Mesendoderm (in vitro differentiated cells): ENCODE data around the gene SRGAP2C.
"Not testable (repeated sequence)": the region's sequence is repeated elsewhere in the genome, so short reads cannot be mapped to it uniquely, and the experiment has no call there.

Source experiments
- DNase-seq: peaks from one replicate; pipeline ENCODE4 v3.0.0; 2013
- H2AK5ac ChIP-seq: 2 replicates; pipeline ENCODE4 v1.6.1; 2013; ENCODE audit warnings: low read length, inconsistent platforms
- H2BK120ac ChIP-seq: 2 replicates; pipeline ENCODE4 v1.6.1; 2013; ENCODE audit warnings: low read depth, mild to moderate bottlenecking, low read length, moderate library complexity, mixed read lengths
- H2BK15ac ChIP-seq: replicated peaks from 2 replicates; pipeline ENCODE4 v1.6.1; 2013; ENCODE audit warnings: low read depth, mild to moderate bottlenecking, moderate library complexity
- H2BK5ac ChIP-seq: 2 replicates; pipeline ENCODE4 v1.6.1; 2013; ENCODE audit warnings: low read length, inconsistent platforms
- H3K18ac ChIP-seq: 2 replicates; pipeline ENCODE4 v1.6.1; 2013; ENCODE audit warnings: mild to moderate bottlenecking, low read length, mixed read lengths
- H3K23ac ChIP-seq: one replicate; pipeline ENCODE4 v1.6.1; 2013; ENCODE audit warnings: low read length
- H3K27ac ChIP-seq: 2 replicates; pipeline ENCODE4 v1.5.1; 2013; ENCODE audit warnings: low read depth, mild to moderate bottlenecking, inconsistent platforms, low read length, moderate library complexity
- H3K27me3 ChIP-seq: 2 replicates; pipeline ENCODE4 v1.6.1; 2013; ENCODE audit warnings: low read length, control low read depth, mild to moderate bottlenecking, inconsistent platforms; ENCODE audit not compliant: insufficient read depth, poor library complexity
- H3K36me3 ChIP-seq: 2 replicates; pipeline ENCODE4 v1.6.1; 2013; ENCODE audit warnings: low read length, inconsistent platforms; ENCODE audit not compliant: control insufficient read depth, insufficient read depth
- H3K4ac ChIP-seq: one replicate; pipeline ENCODE4 v1.6.1; 2013; ENCODE audit warnings: low read depth, mild to moderate bottlenecking, low read length, moderate library complexity
- H3K4me1 ChIP-seq: 2 replicates; pipeline ENCODE4 v1.6.1; 2013; ENCODE audit warnings: low read depth, low read length, inconsistent platforms; ENCODE audit not compliant: control insufficient read depth
- H3K4me2 ChIP-seq: 2 replicates; pipeline ENCODE4 v1.6.1; 2013; ENCODE audit warnings: low read length
- H3K4me3 ChIP-seq: 2 replicates; pipeline ENCODE4 v1.5.1; 2013; ENCODE audit warnings: mild to moderate bottlenecking, low read length
- H3K56ac ChIP-seq: one replicate; pipeline ENCODE4 v1.6.1; 2013; ENCODE audit warnings: low read length
- H3K79me1 ChIP-seq: 2 replicates; pipeline ENCODE4 v1.6.1; 2013; ENCODE audit warnings: low read length, inconsistent platforms
- H3K79me2 ChIP-seq: 2 replicates; pipeline ENCODE4 v1.6.1; 2013; ENCODE audit warnings: mild to moderate bottlenecking, low read length; ENCODE audit not compliant: control insufficient read depth, insufficient read depth
- H3K9ac ChIP-seq: 2 replicates; pipeline ENCODE4 v1.6.1; 2013; ENCODE audit warnings: low read length, inconsistent platforms
- H4K5ac ChIP-seq: one replicate; pipeline ENCODE4 v1.6.1; 2013; ENCODE audit warnings: low read length
- H4K8ac ChIP-seq: one replicate; pipeline ENCODE4 v1.6.1; 2013; ENCODE audit warnings: low read depth, mild to moderate bottlenecking, control low read depth, low read length, moderate library complexity
- WGBS: extraction: QIAGEN DNeasy Blood & Tissue Kit; methylation state at CpG from one replicate; pipeline ENCODE4 v1.1.7; 2013; ENCODE audit warnings: low lambda C conversion rate, missing lambda C conversion rate; ENCODE audit not compliant: insufficient coverage; ENCODE audit errors: extremely low coverage; 5-methylcytosine and 5-hydroxymethylcytosine counted together

Gene SRGAP2C

GRCh38 chr1:121343311-121343906 lies 158.6 kb downstream of the SRGAP2C start:
- WGBS: no CpG with 5 or more reads among the region's 3 CpGs
- not testable (repeated sequence) for H3K36me3 ChIP-seq, H3K4me3 ChIP-seq, H4K8ac ChIP-seq, H3K27ac ChIP-seq, H3K4me1 ChIP-seq, H3K23ac ChIP-seq, H3K79me1 ChIP-seq, H3K9ac ChIP-seq, H3K27me3 ChIP-seq, H3K4me2 ChIP-seq, H2BK5ac ChIP-seq, H3K18ac ChIP-seq, DNase-seq, H3K56ac ChIP-seq, H3K4ac ChIP-seq, H2AK5ac ChIP-seq, H3K79me2 ChIP-seq, H2BK15ac ChIP-seq, H2BK120ac ChIP-seq, H4K5ac ChIP-seq

- not testable (repeated sequence) for H4K5ac ChIP-seq, H3K9ac ChIP-seq, H3K4me1 ChIP-seq, H3K4me3 ChIP-seq, H3K27me3 ChIP-seq, H3K79me1 ChIP-seq, H3K4ac ChIP-seq, DNase-seq, H3K23ac ChIP-seq, H2BK15ac ChIP-seq, H2AK5ac ChIP-seq, H4K8ac ChIP-seq, H3K27ac ChIP-seq, H2BK5ac ChIP-seq, H3K36me3 ChIP-seq, H3K56ac ChIP-seq, H3K4me2 ChIP-seq, H3K79me2 ChIP-seq, H3K18ac ChIP-seq, H2BK120ac ChIP-seq
- no CpG with 5 or more reads among the region's 3 CpGs for WGBS
Measured at GRCh38 chr1:121344355-121344754, 159.6 kb downstream of the SRGAP2C start.

GRCh38 chr1:121346654-121347053 lies 161.9 kb downstream of the SRGAP2C start:
- H3K79me1 ChIP-seq, H3K4me2 ChIP-seq, H3K27ac ChIP-seq, H3K9ac ChIP-seq, H3K18ac ChIP-seq, H4K5ac ChIP-seq, H2BK15ac ChIP-seq, H3K56ac ChIP-seq, DNase-seq, H3K4me3 ChIP-seq, H3K23ac ChIP-seq, H3K36me3 ChIP-seq, H3K4me1 ChIP-seq, H2BK5ac ChIP-seq, H2AK5ac ChIP-seq, H2BK120ac ChIP-seq, H3K27me3 ChIP-seq, H3K79me2 ChIP-seq, H3K4ac ChIP-seq, H4K8ac ChIP-seq: not testable (repeated sequence)
- WGBS: no CpG with 5 or more reads among the region's 3 CpGs

GRCh38 chr1:121347476-121347875 lies 162.7 kb downstream of the SRGAP2C start:
- H2BK5ac ChIP-seq, H3K4me1 ChIP-seq, H3K27me3 ChIP-seq, H3K4me2 ChIP-seq, H4K8ac ChIP-seq, H4K5ac ChIP-seq, H3K18ac ChIP-seq, H3K79me2 ChIP-seq, H2AK5ac ChIP-seq, H3K4ac ChIP-seq, H3K79me1 ChIP-seq, H2BK120ac ChIP-seq, H3K4me3 ChIP-seq, H3K9ac ChIP-seq, H3K56ac ChIP-seq, H3K23ac ChIP-seq, H3K36me3 ChIP-seq, H2BK15ac ChIP-seq, H3K27ac ChIP-seq: not testable (repeated sequence)
- DNase-seq: peak; percentile 1
- WGBS: no CpG with 5 or more reads among the region's 5 CpGs

GRCh38 chr1:121348115-121348514 lies 163.3 kb downstream of the SRGAP2C start:
- DNase-seq, H3K79me1 ChIP-seq, H3K23ac ChIP-seq, H3K36me3 ChIP-seq, H3K4me2 ChIP-seq, H4K8ac ChIP-seq, H3K56ac ChIP-seq, H2BK120ac ChIP-seq, H3K4me1 ChIP-seq, H3K18ac ChIP-seq, H2AK5ac ChIP-seq, H4K5ac ChIP-seq, H3K9ac ChIP-seq, H3K4me3 ChIP-seq, H3K4ac ChIP-seq, H3K79me2 ChIP-seq, H3K27me3 ChIP-seq, H2BK15ac ChIP-seq, H2BK5ac ChIP-seq, H3K27ac ChIP-seq: not testable (repeated sequence)
- WGBS: no CpG with 5 or more reads among the region's 1 CpG

- H3K4ac ChIP-seq, H3K4me1 ChIP-seq, H2AK5ac ChIP-seq, H3K79me1 ChIP-seq, H3K9ac ChIP-seq, H2BK15ac ChIP-seq, H3K56ac ChIP-seq, H3K18ac ChIP-seq, H2BK120ac ChIP-seq, H2BK5ac ChIP-seq, DNase-seq, H3K4me3 ChIP-seq, H3K27ac ChIP-seq, H3K27me3 ChIP-seq, H3K4me2 ChIP-seq, H4K5ac ChIP-seq, H3K23ac ChIP-seq, H4K8ac ChIP-seq, H3K79me2 ChIP-seq, H3K36me3 ChIP-seq: not testable (repeated sequence)
- WGBS: no CpG with 5 or more reads among the region's 4 CpGs
Measured at GRCh38 chr1:121349332-121349967, 164.7 kb downstream of the SRGAP2C start.
